GM19023 (cell line): ENCODE measurements around the gene RAB27B.

Experiments
- ATAC-seq: cut with Tn5 transposase; IDR thresholded peaks from one replicate; pipeline ENCODE4 v1.9.1; 2021; ENCODE audit warnings: mild to moderate bottlenecking, moderate library complexity; ENCODE audit not compliant: unreplicated experiment

The RAB27B gene

GRCh38 chr18:54859667-54860421 is 31.6 kb downstream of the RAB27B start:
- ATAC-seq: no peak

GRCh38 chr18:54860941-54861340 is 32.7 kb downstream of the RAB27B start:
- no peak for ATAC-seq

- no peak for ATAC-seq
These were observed 38.9 kb downstream of the RAB27B start for GRCh38 chr18:54867131-54867530.

- no peak for ATAC-seq
These were observed 43.0 kb downstream of the RAB27B start for GRCh38 chr18:54871231-54871630.

- no peak for ATAC-seq
These were observed 44.4 kb downstream of the RAB27B start for GRCh38 chr18:54872681-54873080.

GRCh38 chr18:54873884-54874255 is 45.6 kb downstream of the RAB27B start:
- ATAC-seq: no peak

GRCh38 chr18:54875063-54875462 is 46.8 kb downstream of the RAB27B start:
- ATAC-seq: no peak

GRCh38 chr18:54877076-54877475 is 48.8 kb downstream of the RAB27B start:
- ATAC-seq: no peak

- ATAC-seq: no peak
These were observed 49.9 kb downstream of the RAB27B start for GRCh38 chr18:54878159-54878622.

- ATAC-seq: no peak
These were observed 50.5 kb downstream of the RAB27B start for GRCh38 chr18:54878659-54879358.

GRCh38 chr18:54879691-54880090 is 51.4 kb downstream of the RAB27B start:
- no peak for ATAC-seq

- ATAC-seq: no peak
These were observed 52.3 kb downstream of the RAB27B start for GRCh38 chr18:54880395-54881105.

GRCh38 chr18:54881229-54881768 is 53.0 kb downstream of the RAB27B start:
- ATAC-seq: no peak

GRCh38 chr18:54882318-54882717 is 54.0 kb downstream of the RAB27B start:
- ATAC-seq: no peak

GRCh38 chr18:54883816-54884604 is 55.7 kb downstream of the RAB27B start:
- ATAC-seq: no peak

- no peak for ATAC-seq
These were observed 60.1 kb downstream of the RAB27B start for GRCh38 chr18:54888378-54888777.

GRCh38 chr18:54888933-54889332 is 60.7 kb downstream of the RAB27B start:
- no peak for ATAC-seq

GRCh38 chr18:54899500-54899899 is 71.2 kb downstream of the RAB27B start:
- ATAC-seq: no peak

- ATAC-seq: no peak
These were observed 72.0 kb downstream of the RAB27B start for GRCh38 chr18:54900290-54900689.

GRCh38 chr18:54904581-54904980 is 76.3 kb downstream of the RAB27B start:
- ATAC-seq: no peak

GRCh38 chr18:54905629-54906028 is 77.4 kb downstream of the RAB27B start:
- ATAC-seq: no peak
